DOHH2 (cell line): ENCODE data around the gene OPTN.

Experiments used
- CTCF ChIP-seq: fragments of 200-600 bp; sonication (generic); IDR thresholded peaks from one replicate; pipeline ENCODE4 v1.5.1; 2014; ENCODE audit warnings: antibody characterized with exemption, mild to moderate bottlenecking, low read depth, low read length; ENCODE audit not compliant: poor library complexity, severe bottlenecking
- EZH2phosphoT487 ChIP-seq: fragments of 200-600 bp; sonication (generic); IDR thresholded peaks from 2 replicates; pipeline ENCODE4 v1.6.1; 2017; ENCODE audit warnings: borderline replicate concordance, mild to moderate bottlenecking, antibody characterized with exemption, low read length, moderate library complexity, mixed read lengths

DNA sequence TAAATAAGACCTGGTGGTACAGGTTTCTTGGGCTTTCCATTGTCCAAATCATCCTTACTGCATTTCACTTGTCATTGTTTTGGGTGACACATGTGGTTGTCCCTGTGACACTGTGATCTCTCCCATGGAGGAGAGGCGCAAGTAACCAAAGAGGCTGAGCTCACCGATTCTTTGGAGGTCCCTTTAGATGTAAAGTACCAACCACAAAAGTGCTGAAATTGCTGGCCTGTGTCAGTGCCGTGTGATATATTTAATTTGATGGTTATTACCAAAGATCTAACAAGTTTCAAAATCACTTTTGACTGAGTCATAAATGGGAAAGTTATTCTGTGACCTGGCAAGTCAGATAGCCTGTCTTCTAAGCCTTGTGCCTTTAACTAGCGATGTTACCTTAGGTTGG, 80.8 kb downstream of the OPTN start:
- TF ChIP-seq CTCF (no peak), EZH2phosphoT487 (no peak)
